VCaP (cell line): ENCODE data around the gene CST11.
A peak's percentile ranks its signal among the peaks of the same experiment; 100 is the strongest.

ENCODE experiments used
- H3K27ac ChIP-seq: fragments of 450-650 bp; 2 replicates; pipeline ENCODE4 v1.5.1; 2017
- CTCF ChIP-seq: fragments of 450-650 bp; conservative IDR thresholded peaks from 2 replicates; pipeline ENCODE4 v1.5.1; 2017; ENCODE audit warnings: mild to moderate bottlenecking, moderate library complexity

Gene CST11

DNA sequence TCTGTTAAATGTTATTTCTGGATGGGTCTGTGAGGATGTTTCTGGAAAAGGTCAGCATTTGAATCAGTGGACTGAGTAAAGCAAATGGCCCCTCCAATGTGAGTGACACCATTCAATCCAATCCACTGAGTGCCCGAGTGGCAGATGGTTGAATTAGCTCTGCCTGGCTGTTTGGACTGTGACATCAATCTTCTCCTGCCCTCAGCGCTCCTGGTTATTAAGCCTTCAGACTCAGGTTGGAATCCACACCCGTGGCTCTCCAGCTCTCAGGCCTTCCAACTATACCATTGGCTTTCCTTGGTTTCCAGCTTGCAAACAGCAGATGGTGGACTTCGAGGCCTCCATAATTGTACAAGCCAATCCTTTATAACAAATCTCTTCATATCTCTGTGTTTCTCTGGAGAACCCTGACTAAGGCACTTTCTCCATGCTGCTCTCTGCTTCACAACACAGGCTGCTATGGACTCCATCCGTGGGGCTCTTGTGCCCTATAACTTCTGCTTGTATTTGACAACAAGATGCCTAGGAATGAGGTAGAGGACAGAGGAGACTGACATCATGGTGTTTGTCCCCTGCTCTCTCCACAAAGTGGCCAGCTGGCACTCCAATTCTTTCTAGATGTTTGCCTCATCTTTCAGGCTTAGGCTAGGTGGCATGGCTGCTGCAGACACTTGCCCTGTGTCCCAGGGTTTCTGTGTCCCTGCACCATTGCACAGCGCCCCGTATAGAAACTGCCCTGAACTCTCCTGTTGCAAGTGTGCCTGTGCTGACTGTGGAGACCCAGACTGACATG lies 18.0 kb downstream of the CST11 start:
- H3K27ac ChIP-seq: peak overlapping the region; percentile 29; the same call in 1 of the 2 replicates
- no peak for TF ChIP-seq CTCF

DNA sequence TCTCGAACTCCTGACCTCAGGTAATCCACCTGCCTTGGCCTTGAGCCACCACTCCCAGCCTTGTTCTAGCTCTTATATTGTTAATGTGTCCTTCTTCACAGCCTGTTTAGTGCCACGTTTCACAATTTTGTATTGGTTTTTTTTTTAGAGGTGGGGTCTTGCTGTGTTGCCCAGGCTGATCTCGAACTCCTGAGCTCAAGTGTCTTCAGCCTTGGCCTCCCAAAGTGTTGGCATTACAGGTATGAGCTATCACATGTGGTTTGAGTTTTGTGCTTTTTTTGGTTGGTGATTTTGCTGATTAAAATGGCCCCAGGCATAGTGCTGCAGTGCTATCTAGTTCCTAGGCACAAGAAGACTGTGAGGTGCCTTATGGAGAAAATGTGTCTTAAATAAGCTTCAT lies 19.0 kb downstream of the CST11 start:
- H3K27ac ChIP-seq: peak overlapping the region; percentile 29; the same call in 1 of the 2 replicates
- TF ChIP-seq CTCF: no peak

GRCh38 chr20:23425129-23425528 lies 27.5 kb downstream of the CST11 start:
- no peak for TF ChIP-seq CTCF
- H3K27ac ChIP-seq: no peak overlapping the region

DNA sequence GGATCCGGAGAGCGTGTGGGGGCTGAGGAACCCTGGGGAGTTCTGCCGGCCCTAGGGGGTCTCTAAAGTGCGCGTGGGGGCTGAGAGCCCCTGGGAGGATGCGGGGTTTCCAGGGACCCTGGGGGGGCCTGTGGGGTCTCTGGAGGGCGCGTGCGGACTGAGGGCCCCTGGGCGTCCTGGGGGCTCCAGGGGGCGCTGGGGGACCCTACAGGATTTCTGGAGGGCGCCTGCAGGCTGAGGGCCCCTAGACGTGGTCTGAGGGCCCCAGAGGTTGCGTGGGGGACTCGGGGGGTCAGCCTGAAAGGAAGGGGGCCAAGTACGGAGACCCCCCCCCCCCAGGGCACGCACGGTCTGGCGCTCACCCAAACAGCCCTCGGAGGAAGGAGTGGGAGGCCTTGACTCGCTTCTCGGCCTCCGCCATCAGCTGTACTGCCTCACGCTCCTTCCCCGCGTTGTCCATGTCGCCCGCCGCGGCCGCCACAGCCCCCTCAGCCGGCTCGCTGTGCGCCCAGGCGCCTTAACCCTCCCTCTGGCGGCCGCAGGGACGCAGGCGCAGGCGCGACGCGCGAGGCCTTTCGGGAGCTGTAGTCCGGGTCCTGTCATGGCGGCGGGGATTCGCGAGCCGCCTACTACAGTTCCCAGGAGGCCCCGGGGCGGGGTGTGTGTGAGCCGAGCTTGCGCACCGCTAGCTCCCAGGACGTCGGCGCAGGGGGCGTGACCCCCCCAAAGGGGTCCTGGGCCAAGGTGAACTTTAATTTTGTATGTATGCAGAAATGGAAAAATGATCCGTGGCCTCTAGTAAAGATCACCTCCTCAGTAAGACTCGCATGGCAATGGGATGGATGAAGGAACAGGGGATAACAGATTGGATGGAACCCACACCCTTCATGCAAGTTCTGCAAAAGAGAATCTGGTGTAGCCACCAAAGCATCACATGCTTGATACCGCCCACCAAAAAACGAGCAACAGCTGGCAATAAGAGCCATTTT lies 31.4 kb downstream of the CST11 start, which contains the start of gene NAPB:
NAPB (minus strand) TSS at position 546 of the 989 bp plus-strand sequence; CDS start at position 460, 86 bp downstream.
- peak within 1 kb of the TSS; percentile 88 for H3K27ac ChIP-seq
- peak; percentile 24; the same call in 1 of the 2 replicates for TF ChIP-seq CTCF

DNA sequence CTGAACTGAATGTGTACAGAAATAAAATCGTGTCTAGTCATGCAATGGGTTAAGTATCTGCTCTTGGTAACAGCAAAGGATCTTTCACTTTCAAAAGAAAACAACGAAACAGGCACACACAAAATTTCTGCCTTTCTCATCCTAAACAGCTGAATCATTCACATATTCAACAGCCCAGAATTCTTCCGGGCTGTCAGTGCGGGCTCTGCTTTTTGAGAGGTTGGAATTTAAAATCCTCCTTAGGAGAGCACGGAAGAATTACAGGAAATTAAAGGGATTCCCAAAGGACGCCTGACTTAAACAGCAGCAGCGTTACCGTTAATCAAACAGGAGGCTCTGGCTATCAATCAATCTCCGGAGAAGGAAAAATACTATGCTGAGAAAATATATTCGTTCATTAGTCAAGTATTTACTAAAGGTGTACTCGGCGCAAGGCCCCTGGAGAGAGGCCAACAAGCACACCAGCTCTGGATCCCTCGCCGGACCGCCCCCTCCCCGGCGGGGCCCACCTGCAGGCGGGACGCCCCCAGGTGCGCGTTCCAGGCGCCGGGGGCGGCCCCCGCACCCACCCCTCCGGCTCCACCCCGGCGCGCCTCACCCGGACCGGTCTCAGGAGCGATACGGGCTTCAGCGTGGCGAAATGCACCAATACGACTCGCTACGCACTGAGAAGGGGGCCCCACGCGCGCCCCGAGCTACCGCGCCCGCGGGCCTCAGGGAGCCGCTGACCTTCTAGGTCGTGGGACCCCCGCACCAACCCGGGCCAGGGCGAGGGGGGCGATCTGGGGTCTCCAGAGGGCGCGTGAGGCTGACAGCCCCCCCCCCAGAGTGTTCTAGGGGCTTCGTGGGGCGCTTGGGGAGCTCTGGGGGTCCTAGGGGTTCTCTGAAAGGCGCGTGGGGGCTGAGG lies 32.4 kb downstream of the CST11 start:
- no peak for TF ChIP-seq CTCF
- H3K27ac ChIP-seq: peak overlapping the region; percentile 88

- peak overlapping the region; percentile 88; the same call in 1 of the 2 replicates for H3K27ac ChIP-seq
Observed at GRCh38 chr20:23419657-23419994, 33.0 kb downstream of the CST11 start.

More at GRCh38 chr20:23419657-23419994, 33.0 kb downstream of the CST11 start:
- no peak for TF ChIP-seq CTCF
